Renal cortical epithelial cell (primary cell): ENCODE measurements around the gene UPK3A. TPM values are rescaled to one million over a fixed set of nuclear protein-coding genes. Genes with fewer than 3 reads are reported as not detected.
"Not testable (repeated sequence)": the region's sequence is repeated elsewhere in the genome, so short reads cannot be mapped to it uniquely, and the experiment has no call there.

Experiments
- DNase-seq: peaks from one replicate; pipeline ENCODE4 v3.0.0-alpha.2; 2011; ENCODE audit warnings: low read depth
- total RNA-seq: library from RNA; depleted of rRNA; stranded (reverse); fragments of >200 nt; gene quantifications from 2 replicates; pipeline ENCODE4 v1.2.3, GENCODE V29; 2014

The UPK3A gene
- total RNA-seq, 1 donor from 2014 or later: not detected

DNA sequence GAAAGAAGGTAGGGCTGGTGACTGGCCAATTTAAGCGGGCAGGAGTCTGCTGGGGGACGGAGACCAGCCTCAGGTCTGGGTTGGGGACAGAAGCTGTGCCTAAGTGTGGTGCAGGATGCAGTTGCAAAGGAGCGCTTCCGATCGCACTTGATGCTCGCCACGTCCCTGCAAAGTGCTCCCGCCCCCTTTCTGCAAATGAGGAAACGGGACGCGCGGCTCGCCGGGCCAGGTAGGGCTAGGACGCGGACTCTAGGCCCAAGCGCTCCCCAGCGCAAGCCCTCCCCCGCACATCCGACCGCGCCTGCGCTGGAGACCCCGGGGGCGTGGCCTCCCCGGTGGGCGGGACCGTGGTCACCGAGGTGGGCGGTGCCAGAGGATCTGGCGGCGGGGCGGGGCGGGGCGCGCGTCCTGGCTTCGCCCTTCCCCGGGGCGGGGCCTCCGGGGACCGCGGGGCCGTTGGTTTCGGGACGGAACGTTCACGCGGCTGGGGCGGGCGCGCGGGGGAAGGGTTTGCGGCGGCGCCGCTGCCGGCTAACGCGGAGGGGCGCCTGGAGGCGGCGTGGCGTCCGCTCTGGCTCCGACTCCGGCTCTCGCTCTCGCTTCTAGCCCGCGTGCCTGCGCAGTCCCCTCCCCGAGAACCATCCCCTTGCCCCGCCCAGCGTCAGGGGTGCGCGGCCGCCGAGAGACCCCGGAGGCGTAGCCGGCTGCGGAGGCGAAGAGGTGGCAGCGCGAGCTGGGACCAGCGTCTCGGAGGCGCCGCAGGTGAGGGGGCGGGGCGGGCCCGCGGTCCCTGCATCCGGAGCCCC lies 24.9 kb downstream of the UPK3A start, which contains the start of gene FAM118A:
Gene FAM118A (plus strand): TSS at position 513 of the 806 bp plus-strand sequence. CDS start 12,446 bp downstream, outside the sequence.
- peak; percentile 53 for DNase-seq

DNA sequence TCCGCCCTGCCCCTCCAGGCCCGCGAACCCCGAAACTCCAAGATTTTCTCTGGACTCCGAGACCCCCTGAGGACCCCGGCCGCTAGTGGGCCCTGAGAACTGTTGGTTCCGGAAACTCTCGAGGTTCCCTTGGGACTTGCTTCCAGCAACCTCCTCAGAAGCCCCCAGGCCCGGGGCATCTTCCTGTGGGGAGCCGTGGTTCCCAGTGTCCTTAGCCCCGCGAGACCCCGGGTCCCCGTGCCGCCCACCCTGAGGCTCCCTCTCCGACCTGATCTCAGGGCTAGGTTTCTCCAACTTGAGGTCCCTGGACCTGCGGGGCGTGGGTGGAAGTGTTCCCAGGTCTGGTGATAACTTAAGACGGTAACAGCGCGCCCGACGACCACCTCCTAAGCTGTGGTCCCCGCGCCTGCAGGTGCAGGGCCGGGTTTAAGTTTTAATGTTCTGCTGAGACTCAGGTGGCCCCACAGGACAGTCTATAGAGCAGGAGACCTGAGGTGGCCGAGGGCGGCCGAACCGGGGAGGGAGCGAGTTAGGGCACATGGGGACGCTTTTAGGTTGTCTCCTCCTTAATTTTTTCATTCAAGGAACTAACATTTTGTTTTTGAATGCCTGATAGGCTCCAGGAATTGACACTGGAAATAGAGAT lies 25.7 kb downstream of the UPK3A start:
- DNase-seq: no peak

DNA sequence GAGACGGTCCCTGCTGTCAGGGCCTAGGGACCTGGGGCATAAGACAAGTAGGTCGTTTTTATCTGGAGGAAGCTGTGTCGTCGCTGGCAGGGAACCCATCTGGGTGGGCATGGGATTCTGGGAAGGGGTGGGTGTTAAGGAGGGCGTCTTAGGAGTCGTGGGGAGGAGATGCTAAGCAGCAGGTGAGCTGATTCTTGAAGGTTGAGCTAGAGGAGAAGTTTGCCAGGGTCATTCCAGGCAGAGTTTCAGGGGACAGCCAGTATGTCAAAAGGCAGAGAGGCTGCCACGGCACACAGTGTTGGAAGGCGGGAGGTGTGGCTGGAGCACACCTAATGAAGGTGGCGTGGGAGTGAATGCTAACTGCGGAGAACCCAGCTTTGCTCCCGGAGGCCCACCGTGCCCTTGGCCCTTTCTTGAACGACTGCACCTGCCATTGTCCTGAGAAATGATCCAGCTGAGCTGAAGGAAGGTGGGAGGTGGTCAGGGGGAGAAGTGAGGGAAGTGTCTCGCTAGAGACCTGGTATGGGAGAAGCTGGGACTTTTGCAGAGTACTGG lies 26.3 kb downstream of the UPK3A start:
- DNase-seq: no peak

GRCh38 chr22:45312415-45312814 lies 27.7 kb downstream of the UPK3A start:
- DNase-seq: no peak

DNA sequence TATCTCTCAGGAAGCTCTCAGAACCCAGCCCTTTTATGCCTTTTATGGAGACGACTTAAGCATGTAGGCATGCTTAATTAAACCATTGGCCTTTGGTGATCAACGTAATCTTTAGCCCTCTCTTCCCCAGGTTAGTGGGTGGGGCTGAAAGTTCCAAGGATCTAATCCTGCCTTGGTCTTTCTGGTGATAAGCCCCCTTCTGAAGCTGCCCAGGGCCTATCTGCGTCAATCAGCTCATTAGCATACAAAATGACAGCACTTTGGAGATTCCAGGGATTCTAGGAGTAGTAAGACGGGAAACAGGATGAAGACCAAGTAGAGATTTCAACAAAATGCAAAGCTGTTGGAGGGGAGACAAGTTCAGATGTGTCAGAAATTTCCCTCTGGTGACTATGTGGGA lies 28.1 kb downstream of the UPK3A start:
- no peak for DNase-seq

DNA sequence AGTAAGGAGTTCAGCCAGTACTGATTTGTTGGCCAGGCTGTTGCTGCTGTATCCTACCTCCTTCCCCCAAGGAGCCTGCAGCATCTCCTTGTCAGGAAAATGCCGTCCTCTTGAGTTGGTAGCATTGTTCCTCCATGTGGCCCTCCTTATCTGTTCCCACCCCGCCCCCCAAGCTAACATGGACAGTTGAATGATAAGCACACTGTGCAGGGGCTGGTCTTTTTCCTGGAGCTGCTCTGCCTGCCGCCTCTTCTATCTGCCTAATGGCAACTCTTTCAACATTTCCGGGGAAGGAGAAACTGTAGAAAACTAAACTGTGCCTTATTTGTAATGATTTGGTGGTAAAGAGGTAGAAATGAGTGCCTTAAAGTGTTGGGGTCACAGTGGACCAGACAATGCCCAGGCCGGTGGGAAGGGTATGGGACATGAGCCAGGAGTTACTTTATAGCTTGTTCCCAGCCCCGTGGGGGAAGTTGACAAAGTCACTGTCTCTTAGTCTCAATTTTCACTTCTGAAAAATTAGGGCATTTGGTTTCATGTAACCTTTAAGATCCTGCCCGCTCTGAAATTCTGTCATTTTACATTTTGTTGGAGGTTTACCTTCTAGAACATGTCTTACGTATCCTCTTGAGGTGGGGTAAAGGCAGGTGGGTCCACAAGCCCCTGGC lies 29.4 kb downstream of the UPK3A start:
- no peak for DNase-seq

DNA sequence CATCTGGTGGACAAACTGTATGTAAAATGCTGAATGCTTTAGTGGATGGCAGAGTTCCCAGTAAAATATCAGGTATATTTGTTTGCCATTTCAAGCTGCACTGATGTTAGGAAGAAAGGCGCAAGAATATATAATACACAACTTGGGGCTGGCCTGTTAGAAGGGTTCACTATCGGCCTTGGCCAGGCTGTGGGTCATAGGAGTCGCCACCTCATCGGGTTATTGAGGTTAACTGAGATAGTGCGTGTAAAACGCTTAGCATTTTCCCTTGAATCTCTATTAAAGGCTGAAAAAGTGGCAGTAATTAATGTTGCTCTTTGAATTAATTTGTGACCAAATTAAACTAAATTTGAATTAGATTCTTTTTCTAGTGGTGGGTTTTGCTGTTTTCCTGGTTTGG lies 30.0 kb downstream of the UPK3A start:
- no peak for DNase-seq

DNA sequence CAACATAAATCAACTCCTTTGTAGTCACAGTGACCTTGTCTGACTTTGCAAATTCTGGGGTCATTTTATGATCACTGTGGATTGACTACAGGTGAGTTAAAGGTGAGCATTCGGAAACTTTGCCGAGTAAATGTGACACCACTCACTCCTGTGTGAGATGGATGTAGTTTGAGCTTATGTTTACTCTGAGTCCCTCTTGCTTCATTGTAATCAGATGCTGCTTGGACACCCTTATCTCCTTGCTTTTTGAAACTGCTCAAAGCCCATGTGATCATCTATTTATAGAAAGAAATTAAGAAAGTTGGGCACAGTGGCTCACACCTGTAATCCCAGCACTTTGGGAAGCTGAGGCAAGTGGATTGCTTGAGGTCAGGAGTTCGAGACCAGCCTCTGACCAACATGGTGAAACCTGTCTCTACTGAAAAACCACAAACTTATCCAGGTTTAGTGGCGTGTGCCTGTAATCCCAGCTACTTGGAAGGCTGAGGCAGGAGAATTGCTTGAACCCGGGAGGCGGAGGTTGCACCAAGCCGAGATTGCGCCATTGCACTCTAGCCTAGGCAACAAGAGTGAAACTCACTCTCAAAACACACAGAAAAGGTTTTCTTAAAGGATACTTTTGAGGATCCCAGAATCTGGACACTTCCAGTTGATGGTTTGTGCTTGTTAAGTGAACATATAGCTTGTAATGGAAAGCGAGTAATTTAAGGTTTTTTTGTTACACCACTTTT lies 32.2 kb downstream of the UPK3A start:
- no peak for DNase-seq

- no peak for DNase-seq
Measured at GRCh38 chr22:45317551-45318167, 32.9 kb downstream of the UPK3A start.

DNA sequence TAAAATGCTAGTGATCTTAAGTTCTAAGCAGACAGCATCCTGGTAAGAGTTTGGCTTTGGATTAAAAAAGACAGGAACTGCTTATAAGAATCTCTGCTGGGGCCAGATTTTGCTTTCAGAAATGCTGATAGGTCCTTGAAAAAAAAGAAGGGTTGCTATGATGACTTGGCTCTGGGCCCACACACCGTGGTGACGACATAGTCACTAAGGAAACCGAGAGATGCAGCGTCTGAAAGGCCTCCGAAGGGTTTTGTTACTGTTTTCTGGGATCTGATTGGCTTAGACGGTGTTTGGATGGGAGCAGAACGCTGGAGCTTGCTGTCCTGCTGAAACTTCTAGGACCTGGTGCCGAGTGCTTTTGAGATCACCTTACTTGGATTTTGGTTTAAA lies 33.4 kb downstream of the UPK3A start:
- no peak for DNase-seq

DNA sequence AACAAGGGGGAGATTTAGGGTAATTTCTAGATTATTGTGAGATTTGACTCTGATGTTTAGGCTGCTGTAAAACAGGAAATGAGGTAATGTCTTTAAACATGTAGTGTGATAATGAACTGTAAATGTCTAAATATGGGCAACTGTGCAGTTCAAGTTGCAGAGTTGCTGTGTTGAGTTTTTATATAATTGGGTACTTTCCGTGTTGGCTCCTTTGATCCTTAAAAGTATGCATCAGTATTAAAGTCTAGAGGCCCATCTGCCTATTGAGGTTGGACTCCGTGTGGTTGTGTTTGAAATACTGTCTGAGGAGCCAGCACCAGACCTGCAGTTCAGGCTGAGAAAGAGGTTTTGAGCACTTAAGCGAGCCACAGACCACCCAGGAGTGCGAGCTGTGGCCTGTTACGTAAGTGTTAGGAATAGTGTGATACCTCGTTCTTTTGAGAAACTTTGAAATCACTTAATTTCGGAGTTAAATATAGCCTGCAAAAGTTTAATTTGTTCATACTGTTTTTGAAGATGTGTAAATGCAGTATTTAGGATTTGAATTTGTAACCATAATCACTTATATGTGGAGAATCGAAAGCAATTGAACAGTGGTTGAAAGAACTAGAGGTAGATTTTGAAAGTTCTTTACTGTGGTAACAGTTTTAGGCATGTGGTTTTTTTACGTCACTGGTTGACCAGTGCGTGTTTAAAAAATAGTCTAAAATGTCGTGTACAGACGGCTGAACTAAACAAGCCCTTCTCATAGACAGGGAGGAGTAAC lies 34.0 kb downstream of the UPK3A start:
- no peak for DNase-seq

GRCh38 chr22:45319324-45319685 lies 34.6 kb downstream of the UPK3A start:
- DNase-seq: no peak

DNA sequence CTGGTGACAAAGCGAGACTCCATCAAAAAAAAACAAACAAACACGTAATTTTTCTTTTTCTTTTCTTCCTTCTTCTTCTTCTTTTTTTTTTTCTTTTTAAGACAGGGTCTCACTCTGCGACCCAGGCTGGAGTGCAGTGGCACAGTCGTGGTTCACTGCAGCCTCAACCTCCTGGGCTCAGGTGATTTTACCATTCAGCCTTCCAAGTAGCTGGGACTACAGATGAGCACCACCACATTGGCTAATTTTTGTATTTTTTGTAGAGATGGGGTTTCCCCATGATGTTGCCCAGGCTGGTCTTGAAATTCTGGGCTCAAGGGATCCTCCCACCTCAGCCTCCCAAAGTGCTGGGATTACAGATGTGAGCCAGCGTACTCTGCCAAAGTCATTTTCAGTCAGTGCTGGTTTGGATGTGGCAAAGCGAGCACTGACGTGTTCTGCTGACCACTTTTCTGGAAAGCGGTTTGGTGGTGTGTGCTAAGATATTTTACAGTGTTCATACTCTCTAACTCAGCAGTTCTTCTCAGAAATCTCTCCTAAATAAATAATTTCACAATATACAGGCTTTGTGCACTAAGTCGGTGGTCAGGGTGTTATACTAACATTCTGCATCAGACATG lies 35.7 kb downstream of the UPK3A start:
- DNase-seq: no peak

DNA sequence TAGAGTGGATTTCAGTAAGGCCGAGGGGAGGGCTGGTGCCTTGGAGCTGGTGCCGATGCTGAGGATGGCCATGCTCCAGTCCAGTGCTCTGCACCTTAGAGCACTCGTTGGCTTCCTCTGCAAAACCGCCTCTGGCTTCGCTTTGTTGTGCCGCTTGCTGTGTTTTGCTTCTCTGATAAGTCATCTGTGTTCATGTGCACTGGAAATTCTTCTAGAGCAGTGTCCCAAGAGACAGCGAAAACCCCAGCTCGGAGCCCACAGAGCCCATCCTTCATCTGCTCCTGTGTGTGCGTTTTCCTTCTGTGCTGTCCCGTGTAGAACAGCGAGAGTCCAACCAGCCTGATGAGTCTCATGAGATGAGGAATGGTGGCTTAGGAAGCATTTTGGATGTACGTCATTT lies 37.1 kb downstream of the UPK3A start:
- DNase-seq: no peak

- no peak for DNase-seq
Measured at GRCh38 chr22:45322873-45323525, 38.2 kb downstream of the UPK3A start.

DNA sequence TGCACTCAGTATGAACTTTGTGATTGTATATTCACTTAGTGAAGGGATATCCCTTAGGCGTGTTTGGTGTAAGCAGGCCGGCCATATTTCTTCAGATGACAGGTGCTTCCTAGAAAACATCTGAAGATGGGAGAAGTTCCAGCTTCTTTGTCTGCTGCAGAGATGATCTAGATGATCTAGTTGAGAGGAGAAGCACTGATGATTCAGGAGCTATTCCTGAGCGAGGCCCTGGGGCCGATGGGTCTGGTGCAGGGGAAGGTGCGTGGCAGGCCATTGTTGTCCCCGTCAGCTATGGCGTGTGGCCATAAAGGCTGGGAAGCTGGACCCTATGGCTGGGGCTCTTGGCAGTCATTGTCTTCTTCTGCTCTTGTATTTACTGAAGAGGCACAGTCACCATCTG lies 38.9 kb downstream of the UPK3A start:
- DNase-seq: no peak

DNA sequence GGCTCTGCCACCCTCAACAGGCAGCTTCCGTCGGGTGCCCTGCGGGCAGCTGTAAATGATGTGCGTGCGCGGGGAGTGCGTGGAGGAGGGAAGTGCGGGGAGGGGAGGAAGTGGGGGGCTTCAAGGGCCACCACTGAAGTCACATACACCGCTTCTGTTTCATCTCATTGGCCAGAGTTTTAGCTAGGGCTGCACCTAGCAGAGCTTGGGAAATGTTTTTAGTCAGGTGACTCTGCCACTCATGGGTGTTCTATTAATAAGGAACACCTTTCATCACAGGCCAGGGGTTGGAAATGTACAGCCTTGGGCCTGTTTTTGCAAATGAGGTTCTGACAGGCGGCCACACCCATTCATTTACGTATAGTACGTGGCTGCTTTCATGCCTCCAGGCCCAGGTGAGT lies 39.6 kb downstream of the UPK3A start:
- no peak for DNase-seq

DNA sequence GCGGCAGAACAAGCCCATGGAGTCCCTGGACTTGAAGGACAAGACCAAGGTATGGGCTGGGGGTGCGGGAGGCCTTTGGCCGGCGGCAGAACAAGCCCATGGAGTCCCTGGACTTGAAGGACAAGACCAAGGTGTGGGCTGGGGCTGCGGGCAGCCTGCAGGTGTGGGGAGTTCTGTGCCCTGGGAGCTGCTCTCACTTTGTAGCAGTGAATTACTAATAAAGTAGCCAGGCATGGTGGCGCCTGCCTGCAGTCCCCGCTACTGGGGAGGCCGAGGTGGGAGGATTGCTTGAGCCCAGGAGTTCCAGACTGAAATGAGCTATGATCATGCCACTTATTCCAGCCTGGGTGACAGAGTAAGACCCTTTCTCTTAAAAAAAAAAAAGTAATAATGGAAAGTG lies 43.5 kb downstream of the UPK3A start:
- DNase-seq: not testable (repeated sequence)

- no peak for DNase-seq
Measured at GRCh38 chr22:45328822-45329529, 44.2 kb downstream of the UPK3A start.
